GM21447 (cell line): ENCODE results near the gene PCID2.

Experiments
- ATAC-seq: cut with Tn5 transposase; IDR thresholded peaks from one replicate; pipeline ENCODE4 v1.9.1; 2021; ENCODE audit not compliant: unreplicated experiment

The PCID2 gene

GRCh38 chr13:113187883-113188665 is 20.4 kb downstream of the PCID2 start:
- ATAC-seq = no peak

GRCh38 chr13:113187263-113187669 is 21.2 kb downstream of the PCID2 start:
- no peak for ATAC-seq

- ATAC-seq = peak; percentile 86
Observed at GRCh38 chr13:113186061-113186900, 22.2 kb downstream of the PCID2 start.

- ATAC-seq = no peak
Observed at GRCh38 chr13:113184568-113185440, 23.7 kb downstream of the PCID2 start.

GRCh38 chr13:113183450-113184129 is 24.9 kb downstream of the PCID2 start:
- no peak for ATAC-seq

GRCh38 chr13:113182046-113182445 is 26.4 kb downstream of the PCID2 start:
- no peak for ATAC-seq

- no peak for ATAC-seq
Observed at GRCh38 chr13:113179374-113180230, 28.9 kb downstream of the PCID2 start.

- ATAC-seq = no peak
Observed at GRCh38 chr13:113178896-113179167, 29.6 kb downstream of the PCID2 start.

- no peak for ATAC-seq
Observed at GRCh38 chr13:113178070-113178895, 30.2 kb downstream of the PCID2 start.

- ATAC-seq = no peak
Observed at GRCh38 chr13:113176822-113177221, 31.6 kb downstream of the PCID2 start.

- ATAC-seq = no peak
Observed at GRCh38 chr13:113176280-113176679, 32.2 kb downstream of the PCID2 start.

GRCh38 chr13:113172419-113172926 is 36.0 kb downstream of the PCID2 start:
- no peak for ATAC-seq

GRCh38 chr13:113171250-113172125 is 37.0 kb downstream of the PCID2 start:
- ATAC-seq = no peak

GRCh38 chr13:113170511-113170910 is 38.0 kb downstream of the PCID2 start:
- no peak for ATAC-seq

- ATAC-seq = no peak
Observed at GRCh38 chr13:113169277-113170272, 38.9 kb downstream of the PCID2 start.

GRCh38 chr13:113168211-113168610 is 40.3 kb downstream of the PCID2 start:
- ATAC-seq = no peak

GRCh38 chr13:113167575-113167974 is 40.9 kb downstream of the PCID2 start:
- ATAC-seq = no peak
